H1 (cell line): ENCODE data around the gene SGSH. TPM values are rescaled to one million over a fixed set of nuclear protein-coding genes. Genes with fewer than 3 reads are reported as not detected.

Source experiments
- E2F6 ChIP-seq: IDR thresholded peaks from 2 replicates; pipeline ENCODE4 v1.6.1; 2012; ENCODE audit warnings: inconsistent platforms
- polyA plus RNA-seq, 7 experiments: library from polyadenylated mRNA; depleted of rRNA in 3 of 7; stranded (reverse) in 5 of 7; unstranded in 2 of 7; fragments of >200 nt in 5 of 7; fragments of 200-250 nt in 2 of 7; gene quantifications; 1 replicate in 5 of 7; 2 replicates in 1 of 7; 4 replicates in 1 of 7; pipeline versions ENCODE4 v1.2.1 to v1.2.3, GENCODE V29; 2011 to 2013; ENCODE audit warnings: missing spikeins in 2 of 7, mixed read lengths in 2 of 7
- total RNA-seq: library from RNA; stranded (reverse); fragmentation: NEBNext Ultra II Directional; extraction: Animal tissue kit (Norgen Biotek cat#: 25700); gene quantifications from 2 replicates; pipeline ENCODE4 v1.2.1, GENCODE V29; 2021

SGSH gene
- total and polyA plus RNA-seq, 2 of the 8 experiments (the other 6 are each of a cell fraction or from before 2014, with no cell fraction given): 18.0 to 19.6 TPM

- TF ChIP-seq E2F6: no peak
These were observed 30.5 kb downstream of the SGSH start (continued) for GRCh38 chr17:80189611-80190010.
